GM18511 (cell line): ENCODE data around the gene SYNDIG1.

Experiments used
- ATAC-seq: cut with Tn5 transposase; IDR thresholded peaks from one replicate; pipeline ENCODE4 v1.9.1; 2021; ENCODE audit warnings: mild to moderate bottlenecking, moderate library complexity; ENCODE audit not compliant: unreplicated experiment

SYNDIG1 gene

DNA sequence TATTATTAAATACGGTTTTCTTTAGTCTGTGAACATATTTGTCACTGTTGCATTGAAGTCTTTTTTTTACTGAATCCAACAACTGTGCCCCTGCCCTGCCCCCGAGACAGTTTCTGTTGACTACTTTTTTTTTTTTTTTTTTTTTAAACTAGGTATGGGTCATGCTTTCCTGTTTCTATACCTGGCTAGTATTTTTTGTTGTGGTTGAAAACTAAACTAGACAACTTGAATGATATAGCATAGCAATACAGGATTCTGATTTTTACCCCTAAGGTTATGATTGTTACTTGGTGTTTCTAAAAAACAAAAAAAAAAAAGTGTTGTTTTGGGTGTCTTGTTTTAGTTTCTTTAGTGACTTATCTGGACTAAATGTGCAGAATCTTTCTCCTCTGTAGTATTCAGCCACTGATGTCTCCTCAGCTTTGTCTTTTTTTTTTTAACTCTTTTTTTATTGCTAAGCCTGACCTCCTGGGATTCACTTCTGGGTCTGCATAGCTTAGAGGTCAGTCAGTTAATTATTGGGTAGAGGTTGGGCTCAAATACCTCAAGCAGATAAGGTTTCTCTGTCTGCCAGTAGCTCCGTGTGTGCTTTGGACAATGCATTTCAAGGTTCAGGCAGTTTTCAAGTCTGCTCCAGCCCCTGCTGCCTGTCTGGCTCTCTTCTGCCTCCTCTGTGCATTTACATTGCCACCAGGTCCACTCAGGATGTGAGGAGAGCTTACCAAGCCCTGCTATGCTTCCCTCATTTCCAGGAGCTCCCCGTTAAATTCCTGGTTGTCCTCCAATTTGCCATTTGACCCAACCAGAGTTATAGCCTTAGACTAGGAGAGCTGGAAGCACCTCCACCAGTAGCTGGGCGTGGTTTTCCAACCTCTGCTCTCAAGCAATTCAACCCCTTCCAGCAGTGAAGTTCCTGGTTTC lies 91.4 kb downstream of the SYNDIG1 start:
- no peak for ATAC-seq

DNA sequence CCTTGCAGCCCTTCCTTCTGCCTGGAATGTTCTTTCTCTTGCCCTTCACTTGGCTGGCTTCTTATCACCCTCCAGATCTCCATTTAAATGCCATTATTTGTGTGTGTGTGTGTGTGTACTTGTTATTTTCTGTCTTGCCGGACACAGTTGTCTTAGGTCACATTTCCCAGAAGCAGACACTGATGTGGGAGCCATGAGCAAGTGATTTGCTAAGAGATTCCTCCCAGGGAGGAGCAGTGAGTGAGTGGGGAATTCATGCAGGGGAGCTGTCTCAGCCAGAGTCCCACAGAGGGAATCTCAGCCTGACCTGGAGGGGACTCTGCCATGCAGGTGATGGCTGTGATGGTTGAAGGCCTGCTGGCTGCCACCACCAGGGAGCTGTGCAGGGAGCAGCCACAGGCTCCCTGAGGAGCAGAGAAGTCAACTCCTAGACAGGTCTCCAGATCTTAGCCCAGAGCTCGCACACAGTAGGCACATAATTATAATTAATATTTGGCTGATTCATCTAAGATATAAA lies 96.5 kb downstream of the SYNDIG1 start:
- no peak for ATAC-seq

DNA sequence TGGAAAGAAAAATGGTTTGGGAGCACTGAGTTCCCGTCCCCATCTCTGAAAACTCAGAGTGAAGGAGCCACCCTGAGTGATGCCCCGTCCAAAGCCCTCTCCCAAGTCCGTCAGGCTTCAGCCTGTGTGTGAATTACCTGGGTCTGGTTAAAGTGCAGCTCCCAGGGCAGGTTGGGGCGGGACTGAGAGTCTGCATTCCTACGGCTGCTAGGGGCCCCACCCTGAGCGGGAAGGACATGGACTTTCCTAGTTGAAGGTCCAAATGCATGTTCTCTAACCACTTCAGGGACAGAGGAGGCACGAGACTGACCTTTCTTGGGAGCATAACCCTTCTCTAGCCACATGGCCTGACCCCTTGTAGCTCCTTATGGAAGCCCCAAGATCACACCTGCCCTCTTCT lies 97.2 kb downstream of the SYNDIG1 start:
- no peak for ATAC-seq

DNA sequence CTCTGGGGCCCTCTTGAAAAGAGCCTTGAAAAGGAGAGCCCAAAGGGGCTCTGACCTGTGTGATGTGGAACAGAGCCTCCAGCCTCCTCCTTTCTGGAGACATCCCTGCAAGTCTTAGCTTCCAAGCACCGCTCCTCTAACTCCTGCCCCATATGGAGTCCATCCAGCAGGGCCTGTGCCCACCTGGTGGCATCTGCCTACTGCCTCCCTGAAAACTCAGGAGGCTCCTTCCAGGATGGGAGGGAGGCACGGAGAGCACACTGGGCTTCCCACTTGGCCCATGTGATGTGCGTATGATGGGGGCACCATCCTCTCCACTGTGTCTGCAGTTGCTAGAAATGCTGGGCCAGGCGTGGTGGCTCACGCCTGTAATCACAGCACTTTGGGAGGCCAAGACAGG lies 98.1 kb downstream of the SYNDIG1 start:
- no peak for ATAC-seq

DNA sequence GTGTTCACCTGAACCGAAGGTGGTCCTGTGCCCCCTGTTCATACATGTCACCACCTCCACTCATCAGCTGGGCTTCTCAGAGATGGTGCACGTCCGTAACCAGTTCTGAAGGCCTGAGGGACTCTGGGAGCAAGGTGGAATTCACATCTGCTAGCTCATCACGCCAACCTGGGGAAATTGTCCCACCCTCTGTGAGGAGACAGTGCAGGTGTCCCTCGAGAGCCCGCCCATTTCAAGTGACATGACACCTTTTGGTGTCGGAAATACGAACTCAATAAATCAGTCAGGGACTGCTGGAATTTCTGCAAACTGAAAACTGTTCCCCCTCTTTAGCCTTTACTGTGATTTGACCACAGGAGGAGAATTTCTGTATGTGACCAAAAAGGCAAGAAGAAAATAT lies 99.4 kb downstream of the SYNDIG1 start:
- no peak for ATAC-seq

DNA sequence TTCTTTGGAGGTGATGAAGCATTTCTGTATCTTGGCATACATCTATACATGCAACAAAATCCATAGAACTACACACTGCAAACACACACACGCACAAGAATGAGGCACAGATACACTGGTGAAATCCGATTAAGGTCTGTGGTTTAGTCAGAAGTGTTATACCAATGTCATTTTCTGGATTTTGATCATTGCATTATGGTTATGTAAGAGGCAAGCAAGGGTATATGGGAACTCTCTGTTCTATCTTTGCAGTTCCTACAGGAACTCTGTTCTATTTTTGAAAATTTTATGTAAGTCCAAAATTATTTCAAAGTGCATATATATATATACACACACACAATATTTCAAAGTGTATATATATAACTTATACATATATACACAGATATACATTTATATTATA lies 101.7 kb downstream of the SYNDIG1 start:
- ATAC-seq, result no peak

DNA sequence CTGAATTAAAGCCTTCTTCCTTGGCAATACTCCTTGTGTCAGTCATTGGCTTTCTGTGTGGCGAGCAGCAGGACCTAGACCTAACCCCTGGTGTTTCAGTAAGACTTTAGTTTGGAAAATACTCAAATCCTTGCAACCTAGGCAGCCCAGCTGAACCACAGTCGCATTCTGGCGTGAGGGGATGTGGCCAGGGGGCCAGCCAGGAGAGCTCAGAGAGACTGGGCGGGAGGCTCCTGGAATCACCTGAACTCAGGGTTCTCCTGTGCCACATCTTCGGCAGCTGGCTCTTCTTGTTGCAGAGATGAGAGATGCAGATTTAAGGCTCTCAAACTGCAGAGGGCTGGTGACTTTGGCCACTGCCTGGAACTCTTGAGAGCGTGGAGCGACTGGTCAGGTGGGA lies 102.7 kb downstream of the SYNDIG1 start:
- ATAC-seq, result no peak

DNA sequence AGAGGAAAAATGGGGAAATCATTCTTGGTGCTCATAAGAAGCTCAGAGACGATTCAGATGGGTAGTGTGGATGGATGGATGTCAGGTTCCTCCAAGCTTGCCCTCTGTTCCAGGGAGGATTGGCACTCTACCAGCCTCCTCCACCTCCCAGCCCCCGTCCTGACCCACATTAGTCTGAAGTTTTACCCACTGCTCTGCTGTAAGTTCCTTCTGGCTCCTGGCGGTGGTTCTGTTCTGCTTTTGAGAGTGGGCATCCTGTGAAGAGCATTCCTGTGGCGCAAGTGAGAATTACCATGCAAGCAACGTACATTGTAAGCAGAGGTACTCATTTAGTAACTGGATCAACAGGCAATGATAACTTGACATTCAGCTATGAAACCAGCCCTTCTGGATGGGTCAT lies 103.4 kb downstream of the SYNDIG1 start:
- no peak for ATAC-seq

DNA sequence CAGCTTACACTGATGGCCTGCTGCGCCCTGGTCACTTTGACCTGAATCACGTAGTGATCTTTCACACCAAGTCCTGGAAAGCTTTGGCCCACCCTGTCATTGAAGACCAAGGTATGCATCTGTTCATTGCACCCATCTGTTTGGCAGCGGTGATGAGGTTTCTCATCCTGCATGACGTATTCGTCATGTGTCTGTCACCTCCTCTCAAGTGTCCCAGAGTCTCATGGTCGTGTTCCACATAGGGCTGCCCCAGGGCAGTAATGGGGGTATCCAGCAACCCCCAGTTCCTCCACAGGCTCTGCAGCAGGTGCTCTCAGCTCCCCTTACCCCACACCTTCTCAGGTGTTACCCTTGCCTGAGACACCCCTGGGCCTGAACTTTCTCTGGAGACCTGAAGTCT lies 104.1 kb downstream of the SYNDIG1 start:
- no peak for ATAC-seq

DNA sequence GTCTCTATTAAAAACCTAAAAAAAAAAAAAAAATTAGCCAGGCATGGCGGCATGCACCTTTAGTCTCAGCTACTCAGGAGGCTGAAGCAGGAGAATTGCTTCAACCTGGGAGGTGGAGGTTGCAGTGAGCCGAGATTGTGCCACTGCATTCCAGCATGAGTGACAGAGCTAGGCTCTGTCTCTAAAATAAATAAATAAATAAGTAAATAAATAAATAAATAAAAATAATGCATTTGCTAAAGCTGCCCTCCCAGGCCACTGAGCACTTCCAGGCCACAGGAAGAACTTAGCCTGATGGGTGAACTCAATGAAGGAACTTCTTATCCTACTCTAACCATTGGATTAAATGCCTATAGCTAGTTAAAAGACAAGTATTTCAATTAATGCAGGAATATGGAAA lies 104.9 kb downstream of the SYNDIG1 start:
- ATAC-seq, result no peak

DNA sequence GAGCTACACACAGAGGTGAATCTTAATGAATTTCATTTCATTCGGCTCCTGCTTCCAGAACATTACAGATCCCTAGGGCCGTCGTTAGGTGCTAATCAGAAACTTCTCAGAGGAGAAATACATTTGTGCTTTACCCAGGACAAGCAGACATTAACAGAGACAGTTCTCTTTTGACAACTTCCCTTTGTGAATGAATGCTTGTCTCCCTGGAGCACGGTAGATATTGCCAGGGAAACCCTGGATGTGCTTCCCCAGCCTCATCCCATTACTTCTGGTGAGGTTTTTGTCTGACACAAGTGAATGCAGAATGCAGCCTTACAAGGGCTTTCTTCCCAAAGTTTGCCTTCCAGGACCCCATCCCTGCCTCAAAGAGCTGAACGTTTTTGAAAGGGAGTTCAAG lies 105.4 kb downstream of the SYNDIG1 start:
- ATAC-seq, result no peak

DNA sequence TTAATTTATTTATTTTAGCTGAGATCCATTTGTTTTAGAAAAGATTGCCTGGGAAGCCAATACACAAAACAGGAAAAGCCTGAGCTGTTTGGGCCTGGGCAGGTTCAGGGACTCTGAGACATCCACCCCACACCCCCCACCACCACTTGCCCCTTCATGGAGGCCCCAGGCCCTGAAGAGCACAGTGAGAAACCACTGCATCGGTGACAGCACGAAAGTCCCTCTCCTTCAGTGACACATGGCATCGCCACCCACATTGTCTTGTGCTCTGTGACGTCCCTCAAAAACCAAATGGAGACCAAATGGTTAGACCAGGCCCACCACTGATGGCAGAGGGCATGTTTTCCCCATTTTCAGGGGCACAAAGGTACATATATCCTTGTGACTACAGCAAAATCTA lies 106.4 kb downstream of the SYNDIG1 start:
- ATAC-seq, result no peak

DNA sequence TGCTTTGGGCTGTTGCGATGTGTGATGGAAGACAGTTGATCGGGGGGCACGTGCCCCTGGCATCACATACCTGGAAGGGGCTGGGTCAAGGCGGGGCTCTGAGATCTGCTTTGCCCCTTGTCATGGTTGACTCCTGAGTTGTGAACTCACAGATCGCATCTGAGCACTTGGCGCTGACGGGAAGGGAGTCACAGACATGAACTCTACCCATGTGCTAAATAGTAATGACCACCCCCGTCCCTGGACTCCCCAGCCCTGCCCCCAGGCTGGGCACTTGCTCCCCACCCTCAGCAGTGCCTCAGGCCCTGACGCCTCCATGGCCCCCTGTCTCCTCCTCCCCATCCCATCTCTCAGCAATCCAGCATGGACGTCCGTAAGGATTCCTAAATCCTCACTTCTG lies 107.0 kb downstream of the SYNDIG1 start:
- no peak for ATAC-seq

DNA sequence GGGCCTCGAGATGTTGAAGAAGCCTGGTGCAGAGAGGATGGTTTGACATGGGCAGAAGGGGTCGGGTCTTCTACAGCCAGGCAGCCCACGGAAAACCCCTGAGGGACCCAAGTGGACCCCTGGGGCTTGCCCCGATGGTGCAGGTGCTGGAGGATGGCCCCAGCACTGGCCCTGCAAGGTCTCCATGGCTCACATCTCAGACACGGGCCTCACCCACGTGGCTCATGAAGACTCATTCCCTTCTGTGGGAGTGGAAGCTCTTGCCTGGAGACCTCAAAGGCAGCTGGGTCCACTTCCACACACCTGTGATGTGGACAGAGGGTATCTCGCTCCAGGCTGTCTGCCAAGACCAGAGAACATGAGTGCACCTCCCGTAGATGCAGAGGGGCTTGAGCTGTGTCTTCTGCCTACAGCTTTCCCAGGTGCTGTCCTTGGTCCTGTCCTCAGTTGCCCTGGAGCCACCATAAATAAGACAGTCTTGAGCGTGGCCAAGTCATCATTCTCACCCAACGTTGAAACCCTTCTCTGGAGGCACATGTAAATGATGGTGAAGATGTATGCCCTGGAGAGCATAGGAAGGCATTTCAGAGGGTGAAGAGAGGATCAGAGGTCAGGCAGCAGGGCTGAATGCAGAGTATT lies 108.0 kb downstream of the SYNDIG1 start:
- ATAC-seq, result no peak

DNA sequence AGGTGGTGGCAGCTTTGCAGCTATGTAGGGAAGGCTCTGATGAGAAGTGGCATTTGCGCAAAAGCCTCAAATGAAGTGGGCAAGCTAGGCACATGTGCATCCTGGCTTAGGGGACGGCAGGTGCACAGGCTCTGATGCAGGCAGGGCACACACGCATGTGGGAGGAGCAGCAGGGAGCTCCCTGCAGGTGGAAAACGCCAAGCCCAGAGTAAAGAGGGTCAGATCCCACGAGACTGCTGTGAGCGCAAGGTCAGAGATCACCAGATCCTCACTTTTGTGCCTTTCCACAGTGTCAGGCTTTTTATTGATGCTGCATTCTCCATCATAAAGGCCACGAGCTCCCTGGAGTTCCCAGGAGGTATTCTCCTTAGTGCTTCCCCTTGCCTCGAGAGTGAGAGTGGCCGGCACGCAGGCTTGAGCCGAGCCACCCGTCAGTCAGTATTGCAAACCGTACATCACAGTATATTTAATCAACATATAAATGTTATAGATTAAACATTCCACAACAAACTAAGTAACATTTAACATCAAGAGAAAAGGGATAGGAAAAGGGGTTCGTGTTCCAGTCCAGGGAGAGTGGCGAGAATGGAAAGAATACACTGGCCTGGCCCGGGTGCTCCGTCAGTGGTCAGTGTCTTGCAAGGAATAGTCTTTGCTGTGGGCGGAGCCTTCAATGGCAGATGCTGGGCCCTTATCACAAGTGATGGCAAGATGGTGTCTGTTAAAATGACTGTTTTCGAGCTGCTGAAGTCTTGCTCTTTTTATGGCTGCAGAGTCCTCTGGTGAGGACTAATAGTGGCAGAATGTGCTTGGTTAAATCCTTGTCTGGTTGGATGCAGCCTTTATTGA lies 109.4 kb downstream of the SYNDIG1 start:
- no peak for ATAC-seq

DNA sequence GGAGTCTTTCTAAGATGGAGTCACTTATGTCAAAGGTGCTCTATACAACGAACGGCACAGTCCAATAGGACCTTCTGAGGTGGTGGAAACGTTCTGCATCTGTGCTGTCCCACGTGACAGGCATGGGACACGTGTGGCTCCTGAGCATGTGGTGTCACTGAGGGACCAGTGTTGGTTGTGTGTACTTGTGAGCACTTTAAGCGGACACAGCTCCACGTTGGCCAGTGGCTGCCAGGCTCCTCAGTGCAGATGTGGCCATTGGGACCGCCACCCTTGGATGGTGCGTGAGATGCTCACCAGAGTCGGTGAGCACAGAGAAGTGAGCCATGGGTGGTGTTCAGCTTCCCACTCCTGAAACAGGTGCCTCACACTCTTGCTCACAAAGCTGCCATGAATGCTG lies 110.0 kb downstream of the SYNDIG1 start:
- no peak for ATAC-seq

DNA sequence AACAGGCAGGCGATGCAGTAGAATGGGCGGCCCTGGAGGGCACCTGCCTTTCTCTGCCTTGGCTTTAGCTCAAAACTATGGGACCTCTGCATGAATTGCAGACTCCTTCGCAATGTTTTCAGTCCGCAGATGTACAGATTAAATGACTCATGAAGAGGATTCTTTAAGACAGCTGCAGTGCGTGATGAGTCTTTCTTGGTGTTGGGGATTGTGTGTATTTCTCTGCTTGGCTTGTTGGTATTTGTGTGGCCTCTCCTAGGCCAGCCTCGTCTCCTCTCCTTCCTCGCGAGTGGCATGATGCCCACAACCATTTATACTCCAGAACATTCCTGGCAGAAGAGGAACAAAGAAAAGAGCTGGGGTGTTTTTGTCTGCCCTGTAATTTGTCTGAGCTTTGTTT lies 110.6 kb downstream of the SYNDIG1 start:
- no peak for ATAC-seq

DNA sequence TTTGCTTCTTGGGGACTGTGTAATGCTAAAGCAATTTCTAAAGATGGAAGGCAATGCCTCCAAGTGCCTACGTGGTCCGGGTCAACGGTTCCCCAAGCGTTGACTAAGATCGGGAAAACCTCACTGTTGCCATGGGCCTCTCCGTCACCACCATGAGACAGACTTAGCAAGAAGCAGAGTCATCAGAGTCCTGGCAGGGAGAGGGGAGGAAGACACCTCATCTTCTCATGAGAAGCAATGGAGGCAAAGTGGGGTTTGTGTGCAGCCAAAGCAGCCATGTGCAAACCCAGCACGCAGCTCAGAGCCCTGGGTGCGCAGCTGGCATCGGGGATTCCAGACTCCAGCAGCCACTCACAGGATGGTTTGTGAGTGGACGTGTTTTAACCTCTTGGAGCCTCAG lies 111.4 kb downstream of the SYNDIG1 start:
- ATAC-seq, result no peak

DNA sequence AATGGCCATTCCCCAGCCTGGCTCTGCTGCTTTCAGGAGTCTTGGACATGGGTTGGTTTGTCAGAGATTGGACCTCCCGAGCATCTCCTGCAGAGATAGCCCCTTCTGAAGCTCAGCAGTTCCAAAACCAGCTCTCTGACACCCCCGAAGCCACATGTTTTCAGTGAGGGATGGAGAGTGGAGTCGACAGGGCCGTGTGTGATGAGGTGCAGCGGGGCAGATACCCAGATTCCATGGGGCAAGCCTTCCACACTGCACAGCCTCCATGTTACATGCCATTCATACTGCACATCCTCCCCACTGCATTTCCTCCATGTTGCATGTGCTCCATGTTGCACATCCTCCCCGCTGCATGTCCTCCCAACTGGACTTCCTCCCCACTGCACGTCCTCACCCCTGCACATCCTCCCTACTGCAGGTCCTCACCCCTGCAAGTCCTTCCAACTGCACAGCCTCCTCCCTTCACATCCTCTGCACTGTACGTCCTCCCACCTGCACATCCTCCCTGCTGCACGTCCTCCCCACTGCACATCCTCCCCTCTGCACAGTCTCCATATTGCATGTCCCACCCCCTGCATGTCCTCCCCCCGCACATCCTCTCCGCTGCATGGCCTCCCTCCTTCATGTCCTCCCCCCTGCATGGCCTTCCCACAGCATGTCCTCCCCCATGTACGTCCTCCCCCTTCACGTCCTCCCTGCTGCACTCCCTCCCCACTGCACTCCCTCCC lies 112.2 kb downstream of the SYNDIG1 start:
- no peak for ATAC-seq

DNA sequence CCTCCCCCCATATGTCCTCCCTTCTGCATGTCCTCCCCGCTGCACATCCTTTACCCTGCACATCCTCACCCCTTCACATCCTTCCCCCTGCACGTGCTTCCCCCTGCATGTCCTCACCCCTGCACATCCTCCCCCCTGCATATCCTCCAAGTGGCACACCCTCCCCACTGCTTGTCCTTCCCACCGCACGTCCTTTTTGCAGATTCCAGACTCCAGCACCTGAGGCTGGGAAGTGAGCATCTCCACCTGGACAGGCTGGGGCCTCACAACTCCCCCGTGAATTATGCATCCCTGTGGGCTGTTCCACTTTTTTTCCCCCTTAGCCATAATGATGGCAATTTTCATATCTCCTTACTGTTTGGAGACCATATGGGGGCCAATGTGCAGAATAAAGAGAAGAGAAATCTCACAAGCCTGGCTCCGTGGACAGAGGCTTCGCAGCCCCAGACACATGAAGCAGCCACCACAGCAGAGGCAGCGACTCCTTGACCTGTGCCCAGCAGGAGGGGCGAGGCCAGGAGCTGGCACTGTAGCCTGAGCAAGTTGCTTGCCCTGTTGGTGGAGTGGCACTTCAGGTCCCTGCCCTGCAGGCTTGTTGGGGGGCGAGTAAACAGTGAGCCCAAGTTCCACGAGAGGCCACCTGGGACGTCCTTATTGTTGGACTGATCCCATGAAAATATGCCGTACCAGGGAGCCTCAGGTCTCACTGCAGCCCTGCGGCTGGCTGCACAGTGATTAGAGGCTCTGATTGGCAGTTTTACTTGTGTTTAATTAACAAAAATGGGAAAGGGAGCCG lies 113.1 kb downstream of the SYNDIG1 start:
- ATAC-seq, result no peak
